ENCODE measurements around the gene PLEKHA5. TPM values are rescaled to one million over a fixed set of nuclear protein-coding genes. Genes with fewer than 3 reads are reported as not detected.

Gene PLEKHA5
- total RNA-seq, 1 experiment from 2014 or later: 6.3 TPM

DNA sequence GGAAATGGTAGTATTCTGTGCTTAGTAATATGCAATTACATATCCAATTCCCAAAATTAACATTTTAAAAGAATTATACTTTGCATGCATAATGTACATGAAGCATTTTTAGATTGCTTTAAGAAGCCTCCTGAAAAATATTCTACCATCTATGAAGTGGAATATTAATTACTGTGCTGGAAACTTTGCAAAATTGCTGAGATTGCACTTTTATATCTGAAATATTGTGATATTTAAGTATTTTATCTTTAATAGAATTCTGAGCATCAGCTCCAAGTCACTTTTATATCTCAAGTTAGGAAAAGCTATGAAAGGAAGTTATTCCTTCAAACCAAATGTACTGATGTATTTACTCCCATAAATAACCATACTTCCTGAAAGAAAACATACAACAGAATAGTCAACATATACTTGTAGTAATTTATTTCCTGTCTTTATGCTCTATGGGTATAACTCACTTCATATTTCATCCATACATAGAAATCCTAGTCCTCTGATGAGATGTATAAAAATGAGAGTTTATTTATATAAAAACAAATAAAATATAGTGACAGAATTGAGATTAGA is 152.7 kb downstream of the PLEKHA5 start:
- CTCF ChIA-PET: interaction anchor here (0.6 kb wide), 1 partner anchor 324 kb away, joined by 6 read pairs; no protein-coding TSS in a partner anchor
- in situ Hi-C loops (cut with HindIII; ENCODE audit: low pct_unique_long_range_greater_than_20kb, low sequenced_read_pairs) (no loop called here), intact Hi-C loops (cut with micrococcal nuclease; ENCODE audit: unreplicated experiment) (no loop called here)
- Histone ChIP-seq H3K9me3 (ENCODE audit: control insufficient read depth, insufficient read depth, low read depth, low read length) (no peaks in the 10 kb centered on the region), H3K27me3 (ENCODE audit: control insufficient read depth, insufficient read depth, low read length) (no peaks in the 10 kb centered on the region), H3K4me3 (ENCODE audit: low read depth in 2 of 2, low read length in 2 of 2) (no peak overlapping the region), H3K36me3 (ENCODE audit: control insufficient read depth, insufficient read depth, low read length) (no peaks in the 10 kb centered on the region), H3K27ac (ENCODE audit: low read length) (no peak overlapping the region), H3K4me1 (ENCODE audit: control insufficient read depth, insufficient read depth, low read length) (peaks cover 4% of the 10 kb centered on the region; the same call in 1 of the 2 replicates)
- no TSS peak for BruUV-seq (replicated peaks)
- TF ChIP-seq POLR2AphosphoS5 (IDR thresholded peaks at IDR 0.05; ENCODE audit: low read depth, low read length) (no peak), REST (IDR thresholded peaks at IDR 0.05; ENCODE audit: insufficient read depth in 1 of 2, low read depth in 2 of 2, low read length in 1 of 2) (no peak), SIN3A (IDR thresholded peaks at IDR 0.05; ENCODE audit: borderline replicate concordance, insufficient read depth, low read depth, low read length) (no peak), TCF7L2 (IDR thresholded peaks at IDR 0.05; ENCODE audit: low read depth, low read length) (no peak)
- TF ChIP-seq, protein P1, sequence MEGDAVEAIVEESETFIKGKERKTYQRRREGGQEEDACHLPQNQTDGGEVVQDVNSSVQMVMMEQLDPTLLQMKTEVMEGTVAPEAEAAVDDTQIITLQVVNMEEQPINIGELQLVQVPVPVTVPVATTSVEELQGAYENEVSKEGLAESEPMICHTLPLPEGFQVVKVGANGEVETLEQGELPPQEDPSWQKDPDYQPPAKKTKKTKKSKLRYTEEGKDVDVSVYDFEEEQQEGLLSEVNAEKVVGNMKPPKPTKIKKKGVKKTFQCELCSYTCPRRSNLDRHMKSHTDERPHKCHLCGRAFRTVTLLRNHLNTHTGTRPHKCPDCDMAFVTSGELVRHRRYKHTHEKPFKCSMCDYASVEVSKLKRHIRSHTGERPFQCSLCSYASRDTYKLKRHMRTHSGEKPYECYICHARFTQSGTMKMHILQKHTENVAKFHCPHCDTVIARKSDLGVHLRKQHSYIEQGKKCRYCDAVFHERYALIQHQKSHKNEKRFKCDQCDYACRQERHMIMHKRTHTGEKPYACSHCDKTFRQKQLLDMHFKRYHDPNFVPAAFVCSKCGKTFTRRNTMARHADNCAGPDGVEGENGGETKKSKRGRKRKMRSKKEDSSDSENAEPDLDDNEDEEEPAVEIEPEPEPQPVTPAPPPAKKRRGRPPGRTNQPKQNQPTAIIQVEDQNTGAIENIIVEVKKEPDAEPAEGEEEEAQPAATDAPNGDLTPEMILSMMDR (IDR thresholded peaks at IDR 0.05): no peak
- POLR2A ChIA-PET: no interaction called here
- ATAC-seq (no peak), DNase-seq (ENCODE audit: low read depth, low spot score) (no peak)

DNA sequence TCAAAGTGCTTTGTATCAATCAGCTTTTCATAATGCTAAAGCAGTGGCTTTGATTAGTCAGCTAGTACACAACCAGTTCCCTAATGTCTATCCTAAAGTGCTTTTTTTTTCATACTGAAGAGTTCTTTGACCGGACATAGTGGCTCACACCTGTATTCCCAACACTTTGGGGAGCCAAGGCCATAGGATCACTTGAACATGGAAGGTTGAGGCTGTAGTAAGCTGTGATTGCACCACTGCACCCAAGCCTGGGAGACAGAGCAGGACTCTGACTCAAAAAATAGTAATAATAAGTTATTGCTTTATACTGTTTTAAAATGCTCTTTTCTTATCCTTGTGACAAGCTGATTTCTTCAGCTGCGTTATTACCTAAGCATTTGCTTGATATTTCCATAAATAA is 155.1 kb downstream of the PLEKHA5 start:
- CTCF ChIA-PET: no interaction called here
- Histone ChIP-seq H3K9me3 (ENCODE audit: control insufficient read depth, insufficient read depth, low read depth, low read length) (no peaks in the 10 kb centered on the region), H3K4me1 (ENCODE audit: control insufficient read depth, insufficient read depth, low read length) (peaks cover 4% of the 10 kb centered on the region; the same call in 1 of the 2 replicates), H3K27ac (ENCODE audit: low read length) (no peak overlapping the region), H3K36me3 (ENCODE audit: control insufficient read depth, insufficient read depth, low read length) (no peaks in the 10 kb centered on the region), H3K27me3 (ENCODE audit: control insufficient read depth, insufficient read depth, low read length) (no peaks in the 10 kb centered on the region), H3K4me3 (ENCODE audit: low read depth in 2 of 2, low read length in 2 of 2) (no peak overlapping the region)
- intact Hi-C loops (cut with micrococcal nuclease; ENCODE audit: unreplicated experiment): no loop called here
- no peak for DNase-seq (ENCODE audit: low read depth, low spot score)
- in situ Hi-C loops (cut with HindIII; ENCODE audit: low pct_unique_long_range_greater_than_20kb, low sequenced_read_pairs): no loop called here
- TF ChIP-seq, protein P1 (IDR thresholded peaks at IDR 0.05): no peak
- TF ChIP-seq SIN3A (IDR thresholded peaks at IDR 0.05; ENCODE audit: borderline replicate concordance, insufficient read depth, low read depth, low read length) (no peak), TCF7L2 (IDR thresholded peaks at IDR 0.05; ENCODE audit: low read depth, low read length) (no peak), POLR2AphosphoS5 (IDR thresholded peaks at IDR 0.05; ENCODE audit: low read depth, low read length) (no peak), REST (IDR thresholded peaks at IDR 0.05; ENCODE audit: insufficient read depth in 1 of 2, low read depth in 2 of 2, low read length in 1 of 2) (no peak)
- no peak for ATAC-seq
- BruUV-seq (replicated peaks): no TSS peak
- POLR2A ChIA-PET: no interaction called here
